ENCODE data around the gene PARP16.
"Not testable (repeated sequence)": the region's sequence is repeated elsewhere in the genome, so short reads cannot be mapped to it uniquely, and the experiment has no call there.

PARP16 gene

DNA sequence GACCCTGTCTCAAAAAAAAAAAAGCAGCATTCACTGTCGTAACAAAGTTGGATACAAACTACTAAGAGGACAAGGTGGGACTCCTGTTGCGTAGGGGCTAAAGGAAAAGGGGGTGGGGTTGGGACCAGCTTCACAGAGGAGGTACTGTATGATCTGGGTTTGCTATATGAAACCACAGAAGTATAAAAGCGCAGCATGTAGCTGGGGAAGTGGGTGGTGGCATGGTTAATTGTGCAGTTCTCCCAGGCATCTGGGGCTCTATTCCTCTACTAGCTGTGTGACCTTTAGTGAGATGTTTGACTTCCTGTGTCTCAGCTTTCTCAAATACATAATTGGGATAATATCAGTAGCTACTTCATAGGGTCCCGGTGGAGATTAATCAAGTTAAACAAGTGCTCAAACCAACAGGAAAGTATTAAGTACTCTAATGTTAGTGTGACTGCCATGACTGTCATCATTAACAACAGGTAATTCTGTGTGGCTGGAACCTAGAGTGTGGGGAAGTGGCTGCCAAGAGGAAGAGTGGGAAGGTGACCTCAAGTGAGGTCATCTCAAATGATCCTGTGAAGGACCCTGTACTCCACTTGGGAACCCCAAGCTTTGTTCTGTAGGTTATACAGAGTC is 11.5 kb downstream of the PARP16 start:
- DNase-seq = no peak

DNA sequence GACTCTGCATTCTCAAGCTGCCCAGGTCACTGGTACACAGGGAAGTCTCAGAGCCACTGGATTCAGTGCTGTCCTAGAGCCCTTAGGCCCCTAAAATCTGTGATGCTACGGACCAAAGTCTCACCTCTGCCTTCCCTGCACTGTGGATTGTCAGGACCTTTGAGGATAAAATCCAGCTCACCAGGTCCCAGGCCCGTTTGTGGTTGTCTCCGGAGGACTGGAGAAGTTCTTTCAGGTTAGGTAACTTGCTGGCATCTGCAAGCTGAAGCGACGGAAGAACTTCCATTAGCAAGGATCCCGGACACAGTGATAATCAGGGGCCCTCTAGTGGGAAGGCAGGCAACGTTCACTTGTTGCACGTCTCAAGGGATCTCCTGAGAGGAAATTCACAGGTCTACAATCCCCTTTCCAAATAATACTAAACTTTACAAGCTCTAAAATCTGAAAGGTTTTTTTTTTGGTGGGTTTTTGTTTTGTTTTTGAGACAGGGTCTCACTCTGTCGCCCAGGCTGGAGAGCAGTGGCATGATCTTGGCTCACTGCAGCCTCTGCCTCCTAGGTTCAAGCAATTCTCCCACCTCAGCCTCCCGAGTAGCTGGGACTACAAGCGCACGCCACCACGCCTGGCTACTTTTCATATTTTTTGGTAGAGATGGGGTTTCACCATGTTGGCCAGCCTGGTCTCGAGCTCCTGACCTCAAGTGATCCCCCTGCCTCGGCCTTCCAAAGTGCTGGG is 15.7 kb downstream of the PARP16 start:
- DNase-seq = not testable (repeated sequence)

DNA sequence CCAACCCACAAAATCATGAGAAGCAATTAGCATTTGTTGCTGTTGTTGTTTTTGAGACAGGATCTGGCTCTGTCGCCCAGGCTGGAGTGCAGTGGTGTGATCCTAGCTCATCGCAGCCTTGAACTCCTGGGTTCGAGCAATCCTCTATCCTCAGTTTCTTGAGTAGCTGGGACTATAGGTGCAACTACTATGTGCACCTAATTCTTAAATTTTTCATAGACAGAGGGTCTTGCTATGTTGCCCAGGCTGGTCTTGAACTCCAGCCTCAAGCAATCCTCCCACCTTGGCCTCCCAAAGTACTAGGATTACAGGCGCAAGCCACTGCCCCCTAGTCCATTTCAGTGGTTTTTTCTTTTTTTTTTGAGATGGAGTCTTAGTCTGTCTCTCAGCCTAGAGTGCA is 18.3 kb downstream of the PARP16 start:
- DNase-seq = no peak

DNA sequence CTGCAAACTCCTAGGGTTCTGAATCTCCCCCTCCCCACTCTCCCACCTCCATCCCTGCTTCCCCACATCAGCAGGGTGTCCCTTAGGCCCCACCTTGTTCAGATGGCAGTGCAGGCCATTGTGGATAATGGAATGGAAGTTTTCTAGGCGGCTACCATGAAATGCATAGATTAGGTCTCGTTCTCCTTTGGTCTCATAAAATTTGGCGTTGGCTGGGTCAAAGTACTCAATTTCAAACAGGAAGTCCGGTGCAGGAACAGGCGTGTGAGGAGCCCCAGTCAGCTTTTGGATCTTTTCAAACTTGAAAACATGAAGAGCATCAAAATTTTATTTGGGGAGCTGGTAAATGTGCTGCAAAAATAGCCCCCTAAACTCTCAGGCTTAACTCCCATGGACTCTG is 20.2 kb downstream of the PARP16 start:
- DNase-seq = no peak

DNA sequence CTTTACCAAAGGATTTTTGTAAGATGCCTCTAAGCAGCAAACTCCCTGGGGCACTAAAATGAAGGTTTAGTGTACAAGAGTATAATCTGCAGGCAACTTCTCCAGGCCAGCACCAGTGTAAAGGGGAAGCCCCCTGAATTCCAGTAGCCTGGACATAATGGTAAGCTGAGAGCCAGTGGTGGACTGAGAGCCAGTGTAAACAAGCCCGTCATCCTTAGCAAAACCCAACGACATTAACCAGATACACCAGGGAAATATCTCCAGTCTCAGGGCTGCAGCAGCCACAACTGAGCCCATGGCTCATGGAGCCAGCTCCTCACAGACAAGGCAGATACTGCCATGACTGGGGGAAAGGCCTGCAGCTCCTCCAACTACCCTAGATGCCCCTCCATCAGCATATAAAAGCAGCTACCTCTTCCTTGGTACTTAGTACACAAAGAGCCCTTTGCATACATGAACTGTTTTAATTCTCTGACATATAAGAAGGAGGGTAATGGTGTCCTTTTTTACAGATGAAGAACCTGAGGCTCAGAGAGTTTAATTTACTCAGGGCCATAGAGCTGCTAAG is 21.7 kb downstream of the PARP16 start:
- DNase-seq = no peak

DNA sequence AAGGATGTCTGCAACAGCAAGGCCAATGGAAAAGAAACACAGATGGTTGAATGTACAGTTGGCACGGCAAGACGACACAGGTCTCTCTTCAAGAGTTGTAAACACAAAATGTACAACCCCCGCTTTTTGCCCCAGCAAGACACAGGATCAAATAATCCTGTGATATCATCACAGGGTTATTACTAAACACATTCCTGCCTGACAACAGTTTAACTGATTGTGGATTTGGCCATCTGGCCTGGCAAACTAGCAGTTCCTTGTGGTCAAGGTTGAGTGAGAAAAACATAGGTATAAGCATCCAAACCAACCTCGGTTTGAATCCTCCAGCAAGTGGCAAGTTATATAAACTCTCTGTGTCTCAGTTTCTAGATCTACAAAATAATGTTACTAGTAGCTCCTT is 23.4 kb downstream of the PARP16 start:
- no peak for DNase-seq

DNA sequence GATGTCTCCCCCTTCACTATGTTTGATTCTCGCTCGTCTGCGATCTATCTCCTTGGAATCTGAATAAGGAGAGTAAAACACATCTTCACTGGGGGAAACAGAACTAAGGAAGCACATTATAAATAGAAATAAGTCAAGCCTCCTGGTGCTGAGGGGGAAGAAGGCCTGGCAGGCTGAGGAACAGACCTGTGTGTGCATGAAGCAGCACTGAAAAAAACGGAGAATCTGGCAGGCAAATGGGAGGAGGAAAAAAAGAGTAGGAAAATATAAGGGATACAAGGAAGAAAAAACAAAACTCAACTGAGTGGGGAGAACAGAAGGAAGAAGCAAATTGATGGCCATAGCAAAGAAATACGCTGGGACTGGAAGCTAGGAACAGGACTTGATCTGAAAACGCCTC is 25.7 kb downstream of the PARP16 start:
- no peak for DNase-seq

DNA sequence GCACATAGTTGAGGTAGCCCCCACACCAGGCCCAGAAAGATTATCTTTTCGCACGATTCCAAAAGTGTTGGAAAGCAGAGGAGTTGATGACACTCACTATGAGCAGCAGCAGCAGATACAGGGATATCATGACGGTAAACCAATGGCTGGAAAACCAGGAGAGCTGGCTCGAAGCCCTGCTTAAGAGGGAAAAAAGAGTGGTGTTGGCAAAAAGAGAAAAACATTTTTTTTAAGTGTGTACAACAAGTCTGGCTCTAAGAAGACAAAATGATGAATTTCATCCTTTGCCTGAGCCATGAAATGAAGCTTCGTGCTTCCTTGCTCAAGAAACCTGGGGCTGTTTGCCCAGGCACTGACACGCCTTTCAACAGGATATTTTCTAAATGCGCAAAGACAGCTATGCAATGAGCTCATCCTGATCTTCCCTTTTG is 27.3 kb downstream of the PARP16 start:
- DNase-seq = no peak

DNA sequence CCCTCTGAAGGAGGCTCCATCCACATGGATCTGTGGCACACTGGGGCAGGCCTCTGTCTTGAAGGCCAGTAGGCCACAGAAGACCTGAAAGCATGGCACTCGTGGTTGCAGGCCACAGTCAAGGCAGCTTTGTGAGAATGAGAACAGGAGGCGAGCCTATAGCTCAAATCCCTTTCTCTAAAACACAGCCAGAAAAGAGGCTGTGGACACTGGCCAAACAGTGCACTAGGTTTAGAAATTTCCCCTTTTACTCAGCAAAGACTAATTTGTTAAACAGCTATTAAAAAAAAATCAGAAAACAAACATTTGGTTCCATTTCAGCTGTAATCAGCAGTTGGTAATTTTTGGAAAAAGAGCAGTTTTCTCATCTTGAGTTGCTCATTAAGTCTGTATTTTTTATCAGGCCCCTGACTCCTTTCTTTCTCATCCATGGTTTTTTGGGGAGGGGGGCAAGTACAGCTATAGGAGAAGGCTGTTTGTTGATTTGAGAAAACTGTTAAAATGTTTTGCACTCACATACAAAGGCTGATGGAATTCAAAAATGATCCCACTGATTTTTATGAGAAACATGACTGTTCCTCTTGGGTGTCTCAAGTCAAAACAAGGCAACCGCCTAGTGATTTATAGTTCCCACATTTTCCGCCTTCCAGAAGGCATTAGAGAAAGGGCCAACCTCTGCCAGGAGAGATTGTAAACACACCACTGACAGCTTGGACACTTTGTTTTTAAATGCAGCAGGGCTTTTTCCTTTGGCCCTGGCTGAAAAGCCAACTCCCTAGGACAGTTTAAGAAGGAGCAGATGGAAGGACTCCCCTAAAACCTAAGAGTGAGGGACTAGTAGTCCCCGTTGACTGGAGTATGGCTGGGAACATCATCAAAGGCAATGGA is 28.1 kb downstream of the PARP16 start:
- DNase-seq = no peak

DNA sequence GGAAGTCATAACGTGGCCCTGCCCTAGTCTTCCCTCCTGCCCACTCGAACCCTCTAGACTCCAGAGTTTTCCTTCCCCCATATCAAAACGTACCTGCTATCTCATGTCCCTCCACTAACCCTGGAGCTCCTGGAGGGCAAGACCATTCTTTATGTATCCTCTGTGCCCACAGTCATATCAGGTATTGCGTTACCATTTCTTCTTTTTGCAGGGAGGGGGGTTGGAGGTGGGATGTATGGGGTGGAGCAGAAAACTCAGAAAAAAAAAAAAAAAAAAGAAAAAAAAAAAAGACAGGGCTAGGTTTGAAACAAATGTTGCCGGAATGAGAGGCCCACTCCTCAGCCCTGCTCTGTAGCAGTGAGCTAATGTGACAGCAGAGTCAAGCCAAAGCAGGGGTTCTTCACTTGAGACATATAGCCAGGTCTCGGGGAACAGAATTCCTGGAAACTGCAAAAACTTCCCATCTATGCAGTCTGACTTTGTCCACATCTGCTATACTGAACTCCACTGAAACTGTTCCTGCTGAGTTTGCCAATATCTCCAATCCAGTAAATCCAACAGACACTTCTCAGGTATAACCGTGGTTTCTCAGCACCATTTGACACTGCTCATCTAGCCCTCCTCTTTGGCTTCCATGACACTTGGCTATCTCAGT is 31.1 kb downstream of the PARP16 start:
- DNase-seq = no peak

DNA sequence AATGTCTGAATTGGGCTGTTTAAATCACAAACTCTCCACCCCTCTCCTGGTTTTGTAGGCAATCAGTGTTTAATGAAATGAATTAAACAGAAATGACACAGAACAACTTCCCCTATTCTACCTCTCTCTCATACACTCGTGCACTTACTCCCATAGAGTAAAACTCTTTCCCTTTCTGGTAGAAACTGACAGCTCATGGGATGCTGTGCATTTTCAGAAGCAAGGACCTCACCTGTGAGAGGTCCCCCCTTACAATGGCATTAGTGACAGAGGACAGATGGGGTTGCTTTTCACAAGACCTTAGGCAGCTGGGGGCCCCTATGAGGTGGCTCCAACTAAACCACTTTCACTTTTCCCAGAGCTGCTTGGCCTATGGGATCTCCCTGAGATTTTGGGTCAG is 31.9 kb downstream of the PARP16 start:
- no peak for DNase-seq

DNA sequence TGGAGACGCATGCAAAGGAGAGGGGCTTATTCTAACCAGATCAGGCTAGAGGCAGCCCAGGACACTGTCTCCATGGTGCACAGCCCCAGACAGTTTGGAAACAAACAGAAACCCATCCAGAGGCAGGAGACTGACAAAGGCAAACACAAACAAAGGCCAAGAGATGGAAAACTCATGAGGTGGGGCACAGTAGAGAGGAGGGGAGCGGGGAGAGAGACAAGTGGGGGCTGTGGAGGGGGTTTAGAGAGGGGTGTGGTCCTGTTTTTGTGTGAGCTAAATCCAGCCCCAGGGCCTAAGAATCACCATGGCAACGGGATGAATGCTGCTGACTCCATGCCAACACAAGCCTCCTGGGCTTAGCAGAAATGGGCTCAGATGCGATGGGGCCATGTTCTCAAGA is 32.3 kb downstream of the PARP16 start:
- no peak for DNase-seq

DNA sequence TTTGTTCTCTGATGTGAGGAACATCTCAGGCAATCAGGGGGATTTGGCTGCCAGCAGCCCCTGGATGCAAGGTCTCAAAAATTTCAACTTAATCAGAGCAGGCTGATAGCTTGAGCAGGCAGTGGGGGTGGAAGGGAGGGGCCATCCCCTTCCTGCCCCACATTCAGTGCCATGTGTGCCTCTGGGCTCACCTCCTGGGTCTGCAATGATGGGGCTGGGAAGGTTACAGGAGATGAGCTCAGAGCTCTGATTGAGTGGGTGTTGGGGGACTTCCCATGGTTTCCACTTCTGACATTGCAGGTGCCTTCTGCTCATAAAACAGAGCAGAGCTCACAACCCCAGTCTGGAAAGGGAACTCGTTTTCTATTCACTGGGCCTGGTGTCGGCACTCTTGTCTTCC is 37.0 kb downstream of the PARP16 start:
- no peak for DNase-seq

DNA sequence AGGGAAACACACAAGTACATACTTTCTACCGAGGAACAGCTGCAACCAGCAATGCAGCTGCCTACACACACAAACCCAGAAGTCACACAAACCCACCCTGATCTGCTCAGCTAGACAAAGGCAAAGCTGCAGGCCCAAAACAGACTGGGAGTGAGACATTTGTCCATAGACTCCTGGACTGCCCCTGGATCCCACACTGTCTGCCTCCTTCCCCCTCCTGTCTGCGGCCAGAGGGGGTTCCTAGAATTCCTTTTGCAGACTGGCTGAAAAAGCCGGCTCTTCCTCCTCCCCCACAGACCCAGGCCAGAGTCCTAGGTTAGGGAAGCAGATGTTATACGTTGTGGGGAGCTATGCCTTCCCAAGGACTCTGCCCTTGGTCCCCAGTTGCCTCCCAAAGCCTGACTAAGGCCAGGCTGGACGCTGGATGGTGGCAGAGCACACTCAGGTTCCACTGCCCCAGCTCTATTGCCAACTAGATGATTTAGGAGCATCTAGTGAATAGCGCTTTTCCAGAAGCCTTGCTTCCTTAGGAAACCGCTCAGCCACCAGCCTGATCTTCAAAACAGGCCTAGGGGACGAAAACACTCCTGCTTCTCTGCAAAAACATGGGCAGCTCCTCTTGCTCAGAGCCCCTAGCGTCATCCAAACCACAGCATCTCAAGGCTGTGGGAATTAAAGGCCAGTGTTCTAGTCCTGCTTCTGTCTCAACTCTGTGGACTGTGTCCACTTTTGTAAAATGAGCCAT is 38.0 kb downstream of the PARP16 start:
- no peak for DNase-seq

DNA sequence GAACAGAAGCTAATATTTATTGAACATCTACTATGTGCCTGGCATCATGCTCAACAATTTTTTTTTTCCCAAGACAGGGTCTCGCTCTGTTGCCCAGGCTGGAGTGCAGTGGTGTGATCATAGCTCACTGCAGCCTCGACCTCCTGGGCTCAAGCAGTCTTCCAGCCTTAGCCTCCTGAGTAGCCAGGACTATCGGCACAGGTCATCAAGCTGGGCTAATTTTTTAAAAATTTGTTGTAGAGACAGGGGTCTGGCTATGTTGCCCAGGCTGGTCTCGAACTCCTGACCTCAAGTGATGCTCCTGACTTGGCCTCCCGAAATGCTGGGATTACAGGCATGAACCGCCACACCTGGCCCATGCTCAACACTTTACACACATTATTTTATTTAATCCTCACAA is 39.7 kb downstream of the PARP16 start:
- no peak for DNase-seq

DNA sequence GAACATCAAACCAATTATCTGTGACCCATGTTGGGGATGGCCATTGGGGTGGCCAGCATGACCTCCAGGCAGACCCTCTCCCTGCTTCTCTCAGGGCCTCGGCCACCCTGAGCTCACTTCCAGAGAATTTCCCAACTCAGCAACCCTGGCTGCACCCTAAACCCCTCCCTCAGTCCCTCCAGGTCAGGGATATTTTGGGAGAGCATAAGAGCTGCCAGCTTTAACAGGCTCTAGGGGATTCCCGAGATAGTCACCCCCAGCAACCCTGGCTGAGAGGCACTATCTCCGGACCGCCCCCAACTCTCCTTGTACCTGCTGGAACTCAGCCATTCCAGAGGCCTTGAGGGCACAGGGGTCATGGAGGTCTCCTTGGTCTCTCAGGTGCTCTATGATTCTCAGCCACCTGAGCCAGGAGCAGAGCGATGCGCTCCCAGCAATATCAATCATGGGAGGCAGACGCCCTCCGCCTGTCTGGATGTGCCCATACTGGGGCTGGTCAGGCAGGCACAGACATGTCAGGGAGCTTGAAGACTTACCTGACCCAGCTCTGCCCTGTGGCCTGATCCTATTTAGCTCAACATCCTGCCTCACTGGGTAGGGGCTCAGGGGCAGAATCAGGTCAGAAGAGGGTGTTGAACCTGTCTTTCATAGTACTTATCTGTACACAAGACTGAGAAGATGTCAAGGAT is 40.5 kb downstream of the PARP16 start:
- no peak for DNase-seq

DNA sequence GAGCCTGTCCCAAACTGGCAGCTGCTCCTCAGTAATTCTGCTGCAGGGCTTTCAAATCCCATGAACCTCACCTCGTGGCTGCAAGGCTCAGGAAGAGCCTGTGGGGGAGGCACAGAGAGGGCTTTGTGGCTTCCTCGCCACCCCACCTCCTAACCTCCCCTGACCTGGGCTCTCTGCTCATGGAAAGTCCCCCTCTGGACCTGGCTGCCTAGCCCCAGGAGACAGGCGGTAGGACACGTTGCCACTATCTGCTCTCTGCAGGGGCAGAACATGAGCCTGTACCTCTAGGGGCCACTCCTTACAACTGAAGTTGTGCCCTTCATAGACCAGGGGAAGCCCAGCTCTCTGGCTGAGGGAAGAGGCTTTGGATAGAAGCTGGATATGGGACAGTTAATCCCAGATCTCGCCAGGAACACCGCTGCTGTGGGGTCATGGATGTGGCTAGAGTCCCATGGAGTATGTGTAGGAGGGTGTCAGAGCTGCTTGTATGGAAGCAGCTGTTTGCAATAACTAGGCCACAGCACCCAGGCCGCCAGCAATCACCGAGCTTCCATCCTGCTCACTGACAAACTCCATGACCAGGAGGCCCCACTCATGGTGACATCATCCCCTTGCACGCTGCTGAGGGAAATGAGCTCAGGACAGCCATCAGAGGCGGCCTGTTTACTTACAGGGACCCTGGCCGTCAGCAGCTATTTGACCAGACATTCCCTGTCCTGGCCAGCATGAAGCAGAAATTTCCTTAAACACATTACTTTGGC is 41.4 kb downstream of the PARP16 start:
- DNase-seq = no peak

DNA sequence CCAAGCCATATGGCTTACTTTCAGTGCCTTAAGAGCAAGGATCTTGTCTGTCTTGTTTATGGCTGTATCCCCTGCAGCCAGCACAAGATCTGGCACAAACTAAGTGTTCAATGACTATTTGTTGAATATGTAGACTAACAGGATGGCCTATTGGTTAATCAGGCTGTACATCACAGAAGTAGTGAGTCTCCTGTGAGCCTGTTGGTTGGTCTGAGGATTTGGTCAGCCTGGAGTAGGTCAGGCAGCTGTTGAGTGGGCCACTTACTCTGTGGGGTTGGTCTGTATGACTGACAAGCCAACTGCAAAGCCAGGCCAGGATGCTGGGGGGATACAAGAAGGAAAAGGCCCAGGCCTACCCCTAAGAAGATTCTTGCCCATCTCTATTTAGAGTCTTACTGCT is 42.0 kb downstream of the PARP16 start:
- DNase-seq = no peak

DNA sequence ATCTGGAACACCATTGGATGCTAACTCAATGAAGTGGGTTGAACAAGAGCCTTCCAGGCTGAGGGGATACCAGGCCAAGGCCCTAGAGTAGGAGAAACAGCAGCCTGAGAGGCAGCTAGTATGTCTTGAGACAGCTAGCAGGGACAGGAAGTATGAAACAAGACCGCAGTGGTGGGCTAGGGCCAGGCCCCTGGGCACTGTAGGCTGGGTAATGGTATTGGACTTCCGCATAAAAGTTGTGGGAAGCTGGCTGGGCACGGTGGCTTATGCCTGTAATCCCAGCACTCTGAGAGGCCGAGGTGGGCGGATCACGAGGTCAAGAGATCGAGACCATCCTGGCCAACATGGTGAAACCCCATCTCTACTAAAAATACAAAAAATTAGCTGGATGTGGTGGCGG is 50.2 kb downstream of the PARP16 start:
- not testable (repeated sequence) for DNase-seq

DNA sequence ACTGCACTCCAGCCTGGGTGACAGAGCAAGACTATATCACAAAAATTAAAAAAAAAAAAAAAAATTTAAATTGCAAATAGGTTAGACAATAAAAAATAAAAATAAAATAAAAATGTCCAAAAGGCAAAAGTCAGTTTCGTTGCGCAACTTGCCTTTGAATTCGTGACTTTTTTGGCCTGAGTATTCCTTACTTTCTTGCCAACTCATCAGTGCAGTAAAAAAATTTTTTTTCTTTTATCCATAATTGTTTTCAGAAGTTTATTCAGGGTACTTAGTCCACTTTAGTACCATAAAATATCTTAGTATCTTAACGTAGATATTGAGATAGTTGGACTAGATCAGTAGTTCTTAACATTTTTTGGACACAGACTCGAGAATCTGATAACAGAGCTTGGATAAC is 53.0 kb downstream of the PARP16 start:
- DNase-seq = no peak

DNA sequence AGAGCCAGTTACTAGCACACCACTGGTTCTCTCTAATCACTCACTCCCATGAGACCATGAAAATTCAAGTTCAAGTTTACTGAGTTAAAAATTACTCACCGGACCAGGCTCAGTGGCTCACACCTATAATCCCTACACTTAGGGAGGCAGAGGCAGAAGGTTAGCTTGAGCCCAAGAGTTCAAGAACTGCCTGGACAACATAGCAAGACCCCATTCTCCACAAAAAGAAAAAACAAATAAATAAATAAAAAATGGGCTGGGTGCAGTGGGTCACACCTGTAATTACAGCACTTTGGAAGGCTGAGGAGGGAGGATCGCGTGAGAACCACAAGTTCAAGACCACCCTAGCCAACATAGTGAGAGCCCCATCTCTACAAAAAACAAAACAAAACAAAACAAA is 54.2 kb downstream of the PARP16 start:
- no peak for DNase-seq
